Measurements from ENCODE around the gene DTWD1.

The DTWD1 gene

DNA sequence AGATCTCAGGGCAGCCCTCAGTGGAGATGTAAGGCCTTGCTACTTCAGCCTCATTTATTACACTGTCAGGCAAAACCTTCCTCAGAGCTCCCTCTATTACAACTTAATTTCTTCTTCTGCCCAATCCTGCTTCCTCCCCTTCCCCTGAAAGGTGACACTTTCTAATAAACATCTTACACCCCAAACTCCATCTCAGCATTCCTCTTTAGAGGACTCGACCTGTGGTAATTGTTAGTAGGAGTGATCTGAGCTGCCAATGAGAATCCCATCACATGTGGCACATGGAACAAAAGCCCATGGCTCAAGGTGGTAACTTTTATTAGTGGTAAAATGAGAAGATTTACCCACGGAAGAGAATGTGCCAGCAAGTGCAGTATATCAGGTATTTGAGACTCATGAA, 29.8 kb downstream of the DTWD1 start:
- DNase-seq = no peak
- Histone ChIP-seq H4K20me1 (ENCODE audit: insufficient read depth, low read length) (no peaks in the 10 kb centered on the region), H3K4me2 (ENCODE audit: low read depth, low read length) (no peak overlapping the region), H3K79me2 (ENCODE audit: low read length) (no peaks in the 10 kb centered on the region), H3K9me3 (replicated peaks; ENCODE audit: insufficient read depth, low read length) (no peaks in the 10 kb centered on the region), H3K27me3 (replicated peaks; ENCODE audit: insufficient read depth, low read length) (no peaks in the 10 kb centered on the region), H3K9me2 (replicated peaks; ENCODE audit: insufficient read depth, low read length) (no peaks in the 10 kb centered on the region), H3F3A (ENCODE audit: insufficient read depth, low read length) (no peaks in the 10 kb centered on the region), H3K4me1 (ENCODE audit: low read length) (no peaks in the 10 kb centered on the region), H3K9ac (ENCODE audit: low read length) (no peak overlapping the region), H3K36me3 (replicated peaks; ENCODE audit: insufficient read depth, low read length) (no peaks in the 10 kb centered on the region), H2AFZ (ENCODE audit: low read length) (no peak overlapping the region), H3K27ac (ENCODE audit: low read length) (no peak overlapping the region), H3K4me3 (ENCODE audit: low read length) (no peak overlapping the region)
- TF ChIP-seq EZH2 (optimal IDR thresholded peaks at IDR 0.05; ENCODE audit: low read depth, low read length) = no peak
- TF ChIP-seq, protein P1, sequence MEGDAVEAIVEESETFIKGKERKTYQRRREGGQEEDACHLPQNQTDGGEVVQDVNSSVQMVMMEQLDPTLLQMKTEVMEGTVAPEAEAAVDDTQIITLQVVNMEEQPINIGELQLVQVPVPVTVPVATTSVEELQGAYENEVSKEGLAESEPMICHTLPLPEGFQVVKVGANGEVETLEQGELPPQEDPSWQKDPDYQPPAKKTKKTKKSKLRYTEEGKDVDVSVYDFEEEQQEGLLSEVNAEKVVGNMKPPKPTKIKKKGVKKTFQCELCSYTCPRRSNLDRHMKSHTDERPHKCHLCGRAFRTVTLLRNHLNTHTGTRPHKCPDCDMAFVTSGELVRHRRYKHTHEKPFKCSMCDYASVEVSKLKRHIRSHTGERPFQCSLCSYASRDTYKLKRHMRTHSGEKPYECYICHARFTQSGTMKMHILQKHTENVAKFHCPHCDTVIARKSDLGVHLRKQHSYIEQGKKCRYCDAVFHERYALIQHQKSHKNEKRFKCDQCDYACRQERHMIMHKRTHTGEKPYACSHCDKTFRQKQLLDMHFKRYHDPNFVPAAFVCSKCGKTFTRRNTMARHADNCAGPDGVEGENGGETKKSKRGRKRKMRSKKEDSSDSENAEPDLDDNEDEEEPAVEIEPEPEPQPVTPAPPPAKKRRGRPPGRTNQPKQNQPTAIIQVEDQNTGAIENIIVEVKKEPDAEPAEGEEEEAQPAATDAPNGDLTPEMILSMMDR (IDR thresholded peaks at IDR 0.05; ENCODE audit: low read length) = no peak
- no peak for TF ChIP-seq EZH2phosphoT487 (IDR thresholded peaks at IDR 0.05; ENCODE audit: low read length)

- H3K4me3 ChIP-seq (ENCODE audit: low read length) = no peak overlapping the region
- no peak overlapping the region for H2AFZ ChIP-seq (ENCODE audit: low read length)
- H3K9me3 ChIP-seq (replicated peaks; ENCODE audit: insufficient read depth, low read length) = no peaks in the 10 kb centered on the region
- no peaks in the 10 kb centered on the region for H3F3A ChIP-seq (ENCODE audit: insufficient read depth, low read length)
- DNase-seq = no peak
- H3K4me2 ChIP-seq (ENCODE audit: low read depth, low read length) = no peak overlapping the region
- no peaks in the 10 kb centered on the region for H3K4me1 ChIP-seq (ENCODE audit: low read length)
- no peaks in the 10 kb centered on the region for H4K20me1 ChIP-seq (ENCODE audit: insufficient read depth, low read length)
- H3K36me3 ChIP-seq (replicated peaks; ENCODE audit: insufficient read depth, low read length) = no peaks in the 10 kb centered on the region
- no peaks in the 10 kb centered on the region for H3K27me3 ChIP-seq (replicated peaks; ENCODE audit: insufficient read depth, low read length)
- H3K27ac ChIP-seq (ENCODE audit: low read length) = no peak overlapping the region
- no peaks in the 10 kb centered on the region for H3K9me2 ChIP-seq (replicated peaks; ENCODE audit: insufficient read depth, low read length)
- H3K79me2 ChIP-seq (ENCODE audit: low read length) = no peaks in the 10 kb centered on the region
- TF ChIP-seq, protein P1 (IDR thresholded peaks at IDR 0.05; ENCODE audit: low read length) = no peak
- TF ChIP-seq EZH2 (optimal IDR thresholded peaks at IDR 0.05; ENCODE audit: low read depth, low read length) = no peak
- no peak overlapping the region for H3K9ac ChIP-seq (ENCODE audit: low read length)
Measured at GRCh38 chr15:49652922-49653321, 32.1 kb downstream of the DTWD1 start.

- Histone ChIP-seq H3K27ac (ENCODE audit: low read length) (no peak overlapping the region), H3K9ac (ENCODE audit: low read length) (no peak overlapping the region), H3K36me3 (replicated peaks; ENCODE audit: insufficient read depth, low read length) (no peaks in the 10 kb centered on the region), H3K4me1 (ENCODE audit: low read length) (no peaks in the 10 kb centered on the region), H3K9me3 (replicated peaks; ENCODE audit: insufficient read depth, low read length) (no peaks in the 10 kb centered on the region), H3K9me2 (replicated peaks; ENCODE audit: insufficient read depth, low read length) (no peaks in the 10 kb centered on the region), H3F3A (ENCODE audit: insufficient read depth, low read length) (no peaks in the 10 kb centered on the region), H3K4me3 (ENCODE audit: low read length) (no peak overlapping the region), H3K79me2 (ENCODE audit: low read length) (no peaks in the 10 kb centered on the region), H3K4me2 (ENCODE audit: low read depth, low read length) (no peak overlapping the region), H4K20me1 (ENCODE audit: insufficient read depth, low read length) (no peaks in the 10 kb centered on the region), H2AFZ (ENCODE audit: low read length) (no peak overlapping the region), H3K27me3 (replicated peaks; ENCODE audit: insufficient read depth, low read length) (no peaks in the 10 kb centered on the region)
- DNase-seq = no peak
- TF ChIP-seq EZH2 (optimal IDR thresholded peaks at IDR 0.05; ENCODE audit: low read depth, low read length) (no peak), EZH2phosphoT487 (IDR thresholded peaks at IDR 0.05; ENCODE audit: low read length) (no peak)
- TF ChIP-seq, protein P1 (IDR thresholded peaks at IDR 0.05; ENCODE audit: low read length) = no peak
Measured at GRCh38 chr15:49656734-49657133, 35.9 kb downstream of the DTWD1 start.
